GM19023 (cell line): ENCODE results near the gene IGF1R.
A peak's percentile ranks its signal among the peaks of the same experiment; 100 is the strongest.

ENCODE experiments used
- ATAC-seq: cut with Tn5 transposase; IDR thresholded peaks from one replicate; pipeline ENCODE4 v1.9.1; 2021; ENCODE audit warnings: mild to moderate bottlenecking, moderate library complexity; ENCODE audit not compliant: unreplicated experiment

Gene IGF1R

DNA sequence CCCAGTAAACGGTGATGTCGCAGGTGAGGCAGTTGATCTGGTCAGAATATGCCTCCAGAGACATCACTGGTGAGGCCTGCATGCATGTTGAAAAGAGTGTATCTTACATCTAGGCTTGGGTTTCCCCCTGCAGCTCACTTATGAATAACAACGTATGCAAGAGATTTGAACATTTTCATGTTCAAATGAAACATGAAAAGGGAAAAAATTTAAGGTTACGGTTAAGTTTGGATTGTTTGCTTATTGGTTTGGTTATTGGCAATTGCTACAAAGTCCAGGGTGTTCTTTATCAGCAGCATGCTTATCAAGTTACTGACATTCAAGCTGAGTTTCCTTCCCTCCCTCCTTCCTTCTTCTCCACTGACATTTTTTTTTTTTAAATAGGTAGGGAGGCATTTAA, 123.2 kb downstream of the IGF1R start:
- ATAC-seq: no peak

DNA sequence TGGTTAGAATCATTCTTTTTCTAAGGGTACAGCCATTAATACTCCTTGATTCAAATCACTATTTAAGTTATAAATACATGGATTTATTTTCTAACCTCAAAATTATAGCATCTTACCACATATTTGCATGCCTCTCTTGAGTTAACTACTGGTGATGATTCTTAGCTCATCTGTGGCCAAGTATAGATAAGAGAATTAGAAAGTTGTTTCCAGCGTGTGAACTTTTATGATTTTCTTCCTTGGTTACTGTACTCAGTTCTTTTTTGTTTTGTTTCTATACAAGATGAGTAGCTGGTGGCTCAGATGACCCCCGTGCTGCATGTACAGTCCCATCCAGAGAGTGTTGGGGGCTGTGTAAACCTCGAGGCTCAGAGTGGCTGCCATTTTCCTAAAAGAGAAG, 124.6 kb downstream of the IGF1R start:
- no peak for ATAC-seq

DNA sequence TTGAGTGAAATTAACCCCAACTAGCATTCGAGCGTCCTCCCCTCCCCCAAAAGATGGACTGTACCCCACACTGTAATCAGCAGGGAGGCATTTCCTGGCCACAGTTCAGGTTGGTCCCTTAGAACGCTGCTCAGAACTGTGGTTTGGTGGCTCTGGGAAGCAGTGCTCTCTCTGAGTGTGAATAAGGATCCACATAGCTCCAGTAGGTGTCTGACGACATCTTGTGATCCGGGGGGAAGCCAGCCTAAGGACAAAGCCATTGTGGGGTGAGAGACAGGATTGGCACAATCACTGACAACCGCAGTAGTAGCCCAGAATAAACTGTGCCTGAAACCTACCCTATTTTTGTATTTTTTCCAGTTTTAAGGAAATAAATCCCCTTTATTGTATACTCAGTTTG, 125.3 kb downstream of the IGF1R start:
- no peak for ATAC-seq

- no peak for ATAC-seq
These were observed 126.6 kb downstream of the IGF1R start for GRCh38 chr15:98774756-98775497.

GRCh38 chr15:98775498-98776230, 127.3 kb downstream of the IGF1R start:
- no peak for ATAC-seq

GRCh38 chr15:98776607-98777281, 128.4 kb downstream of the IGF1R start:
- no peak for ATAC-seq

DNA sequence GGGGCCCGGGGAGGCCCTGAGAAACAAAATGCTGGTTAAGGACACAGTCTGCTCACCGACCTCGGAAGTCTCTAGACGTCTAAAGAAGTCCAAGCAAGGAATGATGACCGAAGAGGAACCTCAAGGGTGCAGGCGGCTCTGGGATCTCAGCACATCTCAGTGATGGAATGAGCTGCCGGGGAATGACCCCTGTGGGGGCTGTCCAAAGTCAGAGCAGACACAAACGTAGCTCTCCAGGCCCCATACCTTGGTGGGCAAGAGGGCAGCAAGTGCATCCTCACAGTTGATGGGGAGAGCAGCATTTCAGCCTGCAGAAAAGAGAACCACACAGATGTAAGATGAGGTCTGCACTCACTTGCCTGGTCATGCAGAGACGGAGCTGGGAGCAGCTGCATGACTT, 129.1 kb downstream of the IGF1R start:
- no peak for ATAC-seq

DNA sequence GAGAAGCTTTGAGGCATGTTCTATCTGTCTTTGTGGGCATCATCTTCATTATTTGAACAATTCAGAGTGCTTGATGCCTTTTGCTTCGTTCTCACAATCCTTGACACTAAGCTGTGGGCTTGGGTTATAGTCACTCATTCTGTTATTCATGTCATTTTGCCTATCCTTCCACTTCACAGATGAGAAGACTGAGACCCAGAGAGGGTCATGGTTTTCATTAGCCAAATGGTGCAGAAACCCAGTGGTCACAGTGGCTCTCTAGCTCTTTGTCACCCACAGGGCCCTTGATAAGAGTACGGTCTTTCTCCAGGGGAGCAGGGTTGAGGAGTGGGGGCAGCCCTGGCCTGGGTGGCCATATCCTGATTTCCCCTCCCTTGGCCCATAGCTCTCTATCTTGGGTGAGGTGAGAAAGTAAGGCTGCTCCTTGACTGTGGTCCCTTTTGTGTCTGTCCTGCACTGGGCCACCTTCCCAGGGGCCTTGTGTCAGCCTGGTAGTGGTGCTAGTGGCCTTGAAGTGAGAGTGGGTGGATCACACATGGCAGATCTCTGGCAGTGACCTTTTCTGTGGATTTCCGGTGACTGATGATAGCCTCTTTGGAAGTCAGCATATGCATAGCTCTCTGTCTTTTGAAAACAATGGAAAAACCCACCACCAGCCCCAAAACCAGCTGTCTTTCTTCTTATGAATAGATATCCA, 130.1 kb downstream of the IGF1R start:
- no peak for ATAC-seq

- no peak for ATAC-seq
These were observed 130.6 kb downstream of the IGF1R start for GRCh38 chr15:98778960-98779359.

DNA sequence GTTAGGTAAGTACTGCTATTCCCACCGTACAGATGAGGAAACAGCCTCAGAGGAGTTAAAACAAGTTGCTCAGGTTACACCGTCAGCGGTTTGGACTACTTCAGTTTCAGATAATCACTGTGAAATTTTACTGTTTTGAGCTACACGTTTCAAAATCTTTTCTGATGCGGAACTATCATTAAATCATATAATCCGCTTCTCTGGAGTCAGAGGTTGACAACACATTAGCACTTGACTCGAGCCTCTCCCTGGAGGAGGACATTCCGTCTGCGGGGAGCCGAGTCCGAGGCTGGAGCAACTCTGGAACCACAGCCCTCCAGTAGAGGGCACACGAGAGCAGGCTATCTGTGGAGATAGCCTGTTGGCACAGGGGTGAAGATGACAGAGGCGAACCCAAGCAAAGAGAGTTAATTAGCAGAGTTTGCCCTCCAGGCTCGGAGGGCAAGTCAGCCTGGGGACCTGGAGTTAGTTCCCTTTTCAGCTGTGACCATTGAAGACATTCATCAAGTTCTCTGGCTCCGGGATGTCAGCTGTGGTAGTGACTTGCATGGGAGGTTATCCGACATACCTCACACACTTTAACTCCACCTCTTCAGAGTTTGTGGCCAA, 131.2 kb downstream of the IGF1R start:
- peak; percentile 84 for ATAC-seq

- ATAC-seq: no peak
These were observed 133.5 kb downstream of the IGF1R start for GRCh38 chr15:98781838-98782237.

- no peak for ATAC-seq
These were observed 134.5 kb downstream of the IGF1R start for GRCh38 chr15:98782801-98783200.

- no peak for ATAC-seq
These were observed 137.1 kb downstream of the IGF1R start for GRCh38 chr15:98785431-98785806.

DNA sequence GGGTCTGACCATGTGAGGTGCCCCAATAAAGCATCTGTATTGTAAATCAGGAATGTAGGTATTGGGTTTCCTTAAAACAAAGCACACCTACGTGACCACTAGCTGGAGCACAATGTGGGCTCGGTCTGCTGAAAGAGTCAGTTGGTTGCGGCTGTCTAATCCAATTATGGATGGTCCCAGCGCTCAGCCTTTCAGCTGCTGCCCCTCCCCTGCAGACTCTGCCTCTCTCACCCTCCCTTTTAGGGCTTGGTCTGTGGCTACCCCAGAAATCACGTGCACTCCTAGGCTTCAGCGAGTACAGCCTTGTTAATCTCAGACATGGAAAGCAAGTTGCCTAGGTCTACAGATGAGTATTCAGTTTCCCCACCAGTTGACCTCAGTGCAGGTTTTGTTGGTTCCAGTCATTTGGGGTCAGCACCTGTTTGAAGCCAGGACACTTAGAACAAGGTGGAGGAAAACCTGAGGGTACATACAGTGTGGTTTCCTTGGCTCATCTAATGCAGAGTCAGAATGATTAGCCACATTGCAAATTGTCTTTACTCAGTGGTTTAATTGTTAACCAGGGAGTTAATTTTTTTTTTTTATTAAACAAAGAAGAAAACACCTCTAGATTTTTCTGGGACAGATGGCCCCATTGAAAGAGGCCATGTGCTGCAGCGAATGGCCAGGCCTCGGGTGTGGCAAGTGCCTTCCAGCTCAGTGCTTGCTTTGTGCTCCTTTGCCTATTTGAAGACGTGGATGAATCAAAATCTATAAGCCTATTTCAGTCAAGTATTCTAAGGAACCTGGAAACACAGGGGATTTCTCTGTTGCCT, 137.7 kb downstream of the IGF1R start:
- ATAC-seq: peak; percentile 79

DNA sequence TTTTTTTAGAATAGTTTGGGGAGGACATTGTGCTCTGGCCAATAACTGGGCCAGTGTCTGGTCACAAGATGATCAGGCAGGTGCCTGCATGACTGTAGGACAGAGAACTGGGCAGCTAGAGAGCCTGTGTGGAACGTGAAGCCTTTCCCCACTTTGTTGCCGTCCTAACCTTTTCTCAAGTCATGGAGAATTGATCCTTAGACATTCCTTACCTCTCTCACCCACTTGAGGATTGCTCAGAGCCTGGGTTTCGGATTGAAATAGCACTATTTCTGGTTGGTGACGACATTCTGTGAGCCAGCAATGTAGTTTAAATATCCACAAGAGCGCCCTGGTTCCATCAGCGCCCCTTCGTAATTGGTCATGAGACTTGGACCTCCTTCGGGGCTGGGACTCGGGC, 138.4 kb downstream of the IGF1R start:
- peak; percentile 25 for ATAC-seq

DNA sequence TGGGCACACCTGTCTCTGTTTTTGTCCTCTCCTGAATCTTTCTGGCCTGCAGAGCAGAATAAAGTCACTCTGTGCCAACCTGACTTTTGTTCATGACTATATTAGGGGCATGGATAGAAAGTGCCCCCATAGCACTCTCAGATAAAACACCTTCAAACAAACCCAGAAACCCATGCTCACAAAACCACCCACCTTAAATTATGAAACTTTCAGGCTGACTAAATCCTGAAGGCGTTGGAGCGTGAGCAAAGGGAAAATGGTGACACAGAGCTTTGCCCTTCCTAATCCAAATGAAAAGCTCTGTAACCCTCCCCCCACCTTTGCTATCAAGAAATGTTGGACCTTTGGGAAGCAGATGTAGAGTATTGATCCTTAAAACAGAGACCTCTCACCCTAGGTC, 138.9 kb downstream of the IGF1R start:
- no peak for ATAC-seq

- ATAC-seq: no peak
These were observed 139.8 kb downstream of the IGF1R start for GRCh38 chr15:98787936-98788757.

- ATAC-seq: no peak
These were observed 140.7 kb downstream of the IGF1R start for GRCh38 chr15:98789020-98789419.

- no peak for ATAC-seq
These were observed 141.9 kb downstream of the IGF1R start for GRCh38 chr15:98790270-98790669.
